GM21737 (cell line): Measurements from ENCODE around the gene CNTNAP2.

Experiments
- ATAC-seq: cut with Tn5 transposase; IDR thresholded peaks from one replicate; pipeline ENCODE4 v1.9.1; 2021; ENCODE audit warnings: mild to moderate bottlenecking, moderate library complexity; ENCODE audit not compliant: unreplicated experiment

The CNTNAP2 gene

GRCh38 chr7:148107443-148108127, 1991.0 kb downstream of the CNTNAP2 start:
- no peak for ATAC-seq

- no peak for ATAC-seq
These were observed 1991.8 kb downstream of the CNTNAP2 start for GRCh38 chr7:148108381-148108780.

- no peak for ATAC-seq
These were observed 1993.7 kb downstream of the CNTNAP2 start for GRCh38 chr7:148110097-148110868.

DNA sequence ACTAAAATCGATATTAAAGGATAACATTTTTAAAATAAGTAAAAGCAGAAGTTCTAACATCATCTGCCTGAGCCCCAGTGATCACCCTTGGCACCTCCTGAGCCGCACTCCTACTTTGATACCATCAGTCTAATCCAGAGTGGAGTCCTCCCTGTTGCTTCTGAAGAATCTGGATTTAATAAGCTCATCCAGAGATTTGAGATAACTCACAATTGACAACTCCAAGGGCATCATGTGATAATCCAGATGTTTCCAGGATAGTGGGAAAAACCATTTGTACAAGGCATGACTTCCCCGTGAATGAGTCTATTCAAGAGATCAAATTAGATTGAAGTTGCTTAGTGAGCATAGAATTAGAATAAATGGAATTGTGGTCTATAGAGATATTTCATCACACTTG, 1998.2 kb downstream of the CNTNAP2 start:
- no peak for ATAC-seq

GRCh38 chr7:148115308-148115707, 1998.7 kb downstream of the CNTNAP2 start:
- ATAC-seq, result no peak

GRCh38 chr7:148116195-148116594, 1999.6 kb downstream of the CNTNAP2 start:
- no peak for ATAC-seq

- no peak for ATAC-seq
These were observed 2000.3 kb downstream of the CNTNAP2 start for GRCh38 chr7:148116829-148117403.

DNA sequence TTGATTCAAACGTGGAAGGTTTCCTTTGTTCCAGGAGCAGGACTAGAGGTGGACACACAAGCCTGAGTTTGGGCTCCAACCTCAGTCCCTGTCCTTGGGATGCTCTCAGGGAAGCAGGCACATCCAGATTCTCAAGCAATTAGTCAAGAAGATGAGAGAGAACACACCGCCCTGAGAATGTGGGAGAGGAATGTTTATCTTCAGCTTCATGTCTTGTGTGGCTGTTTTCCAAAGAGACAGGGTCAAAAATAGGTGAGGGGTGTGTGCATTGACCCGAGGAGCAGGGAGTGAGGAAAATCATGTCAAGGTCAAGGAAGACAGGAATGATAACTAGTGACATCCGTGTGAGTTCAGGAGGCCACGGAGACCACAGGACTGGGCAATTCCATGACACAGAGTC, 2001.8 kb downstream of the CNTNAP2 start:
- ATAC-seq, result no peak

GRCh38 chr7:148121401-148121800, 2004.8 kb downstream of the CNTNAP2 start:
- ATAC-seq, result no peak

GRCh38 chr7:148121847-148122246, 2005.2 kb downstream of the CNTNAP2 start:
- no peak for ATAC-seq

DNA sequence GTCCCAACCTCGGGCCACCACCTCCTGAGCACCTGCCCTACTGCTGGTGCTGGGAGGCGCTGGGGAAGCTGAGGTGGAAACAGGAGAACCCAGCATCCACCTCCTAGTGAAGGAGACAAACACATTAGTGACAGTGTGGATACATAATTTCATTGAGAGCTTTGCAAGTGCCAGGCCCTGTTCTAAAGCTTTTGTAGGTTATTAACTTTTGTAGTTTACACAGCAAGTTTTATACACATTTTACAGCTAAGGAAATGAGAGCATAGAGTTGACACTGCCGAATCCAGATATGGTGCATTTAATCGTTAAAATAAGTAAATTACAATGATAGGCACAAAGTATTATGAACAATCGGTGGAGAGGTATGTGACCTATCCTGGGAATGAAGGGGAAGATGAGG, 2007.9 kb downstream of the CNTNAP2 start:
- ATAC-seq, result no peak

- no peak for ATAC-seq
These were observed 2010.8 kb downstream of the CNTNAP2 start for GRCh38 chr7:148127374-148127773.

DNA sequence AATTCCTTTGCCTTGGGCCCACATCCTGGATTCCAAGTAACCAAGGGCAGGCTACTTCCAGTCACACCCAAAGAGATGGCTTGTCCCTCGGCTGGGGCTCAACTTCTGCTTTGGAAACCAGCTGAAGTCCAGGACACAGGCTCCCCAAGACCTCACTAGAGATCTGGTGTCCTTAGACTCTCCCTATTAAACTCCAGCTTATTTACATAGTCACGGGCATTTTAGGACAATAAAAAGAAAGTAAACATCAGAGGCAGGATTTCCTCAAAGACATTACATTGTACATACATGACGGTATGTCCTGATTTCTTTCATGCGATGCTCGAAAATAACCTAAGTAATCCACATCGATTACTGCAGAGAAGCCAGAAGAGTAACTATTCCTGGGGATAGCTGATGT, 2012.4 kb downstream of the CNTNAP2 start:
- ATAC-seq, result no peak

DNA sequence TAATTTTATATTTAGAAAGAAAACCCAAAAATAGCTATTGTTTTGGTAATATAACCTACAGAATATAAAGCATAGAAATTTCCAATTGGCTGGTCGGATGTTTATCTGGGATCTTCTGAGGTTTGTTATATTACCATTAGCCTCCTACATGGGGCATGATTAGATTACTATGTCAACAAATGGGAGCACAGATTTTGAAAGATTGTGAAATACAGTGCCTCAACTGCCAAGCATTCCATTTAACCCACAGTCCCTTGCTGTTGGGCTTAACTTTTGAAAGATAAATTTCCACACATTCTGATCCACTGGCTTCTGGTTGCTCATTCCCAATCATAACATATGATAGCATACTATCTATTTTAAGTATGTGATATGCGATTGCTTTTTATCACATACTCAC, 2018.5 kb downstream of the CNTNAP2 start:
- ATAC-seq, result no peak

DNA sequence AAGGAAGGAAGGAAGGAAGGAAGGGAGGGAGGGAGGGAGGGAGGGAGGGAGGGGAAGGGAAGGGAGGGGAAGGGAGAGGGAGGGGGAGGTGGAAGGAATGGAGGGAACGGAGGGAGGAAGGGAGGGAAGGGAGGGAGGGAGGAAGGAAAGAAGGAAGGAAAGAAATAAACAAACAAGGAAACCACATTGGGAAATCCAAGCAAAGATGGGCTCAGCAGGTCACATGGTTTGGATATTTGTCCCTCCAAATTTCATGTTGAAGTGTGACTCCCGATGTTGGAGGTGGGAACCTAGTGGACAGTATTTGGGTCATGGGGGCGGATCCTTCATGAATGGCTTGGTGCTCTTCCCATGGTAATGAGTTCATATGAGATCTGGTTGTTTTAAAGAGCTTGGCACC, 2019.4 kb downstream of the CNTNAP2 start:
- no peak for ATAC-seq

- no peak for ATAC-seq
These were observed 2026.2 kb downstream of the CNTNAP2 start for GRCh38 chr7:148142660-148143248.

- no peak for ATAC-seq
These were observed 2028.2 kb downstream of the CNTNAP2 start for GRCh38 chr7:148144827-148145226.

- ATAC-seq, result no peak
These were observed 2029.7 kb downstream of the CNTNAP2 start for GRCh38 chr7:148146346-148146745.

DNA sequence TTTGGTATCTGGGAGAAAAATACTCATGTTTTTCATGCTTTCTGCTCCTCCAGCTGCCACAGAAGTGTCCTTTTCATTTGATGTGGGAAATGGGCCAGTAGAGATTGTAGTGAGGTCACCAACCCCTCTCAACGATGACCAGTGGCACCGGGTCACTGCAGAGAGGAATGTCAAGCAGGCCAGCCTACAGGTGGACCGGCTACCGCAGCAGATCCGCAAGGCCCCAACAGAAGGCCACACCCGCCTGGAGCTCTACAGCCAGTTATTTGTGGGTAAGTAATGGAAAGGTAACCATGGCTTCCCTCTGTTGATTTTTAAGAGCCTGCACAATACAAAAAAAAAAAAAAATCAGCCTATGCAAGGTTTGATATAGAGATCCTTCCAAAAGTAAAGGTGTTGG, 2030.8 kb downstream of the CNTNAP2 start:
- no peak for ATAC-seq

DNA sequence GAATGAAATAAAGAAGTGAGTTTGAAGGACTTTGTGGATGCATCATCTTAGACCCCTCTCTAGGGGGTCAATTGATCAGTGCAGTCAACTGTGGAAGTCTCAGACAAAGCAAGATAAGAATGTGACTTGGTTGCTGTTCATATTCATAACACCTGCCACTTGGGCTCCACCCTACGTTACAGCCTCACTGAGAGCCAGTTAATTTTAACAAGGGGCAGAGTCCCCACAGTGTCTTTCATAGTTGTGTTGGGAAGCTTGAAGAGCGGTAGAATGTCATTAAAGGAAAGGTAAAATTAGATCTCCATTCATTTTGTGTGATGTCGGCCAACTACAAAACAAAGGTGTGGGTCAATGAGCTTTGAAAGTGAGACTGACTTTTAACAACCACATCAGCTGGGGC, 2031.9 kb downstream of the CNTNAP2 start:
- ATAC-seq, result no peak

- no peak for ATAC-seq
These were observed 2033.1 kb downstream of the CNTNAP2 start for GRCh38 chr7:148149730-148150129.

GRCh38 chr7:148151778-148152177, 2035.2 kb downstream of the CNTNAP2 start:
- no peak for ATAC-seq
